GM12875 (cell line): ENCODE measurements around the gene LASP1NB.

ENCODE experiments used
- H3K4me3 ChIP-seq: one replicate; pipeline ENCODE4 v1.5.1; 2011; ENCODE audit warnings: low read depth, low read length, control low read depth
- TF ChIP-seq, protein P1 (sequence below): IDR thresholded peaks from 2 replicates; pipeline ENCODE4 v1.5.1; 2011; ENCODE audit warnings: low read depth, mild to moderate bottlenecking, control low read depth, inconsistent platforms, low read length, moderate library complexity, borderline replicate concordance; ENCODE audit not compliant: insufficient read depth

The LASP1NB gene

DNA sequence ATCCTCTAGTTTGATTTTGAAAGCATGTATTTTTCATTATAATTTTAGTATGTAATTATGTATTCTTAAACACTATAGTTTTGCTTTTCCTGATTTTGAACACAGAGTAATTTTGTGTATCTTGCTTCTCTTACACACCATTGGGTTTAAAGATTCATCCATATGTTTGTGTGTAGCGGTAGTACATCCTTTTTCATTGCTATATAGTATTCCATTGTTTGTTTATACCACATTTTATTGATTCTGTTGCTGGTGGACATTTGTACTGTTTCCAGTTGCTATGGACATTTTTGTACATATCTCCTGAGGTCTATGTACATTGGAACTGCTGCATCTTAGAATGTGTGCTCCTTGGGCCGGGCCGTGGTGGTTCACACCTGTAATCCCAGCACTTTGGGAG is 20.5 kb upstream of the LASP1NB start:
- H3K4me3 ChIP-seq: no peak overlapping the region
- TF ChIP-seq, protein P1, sequence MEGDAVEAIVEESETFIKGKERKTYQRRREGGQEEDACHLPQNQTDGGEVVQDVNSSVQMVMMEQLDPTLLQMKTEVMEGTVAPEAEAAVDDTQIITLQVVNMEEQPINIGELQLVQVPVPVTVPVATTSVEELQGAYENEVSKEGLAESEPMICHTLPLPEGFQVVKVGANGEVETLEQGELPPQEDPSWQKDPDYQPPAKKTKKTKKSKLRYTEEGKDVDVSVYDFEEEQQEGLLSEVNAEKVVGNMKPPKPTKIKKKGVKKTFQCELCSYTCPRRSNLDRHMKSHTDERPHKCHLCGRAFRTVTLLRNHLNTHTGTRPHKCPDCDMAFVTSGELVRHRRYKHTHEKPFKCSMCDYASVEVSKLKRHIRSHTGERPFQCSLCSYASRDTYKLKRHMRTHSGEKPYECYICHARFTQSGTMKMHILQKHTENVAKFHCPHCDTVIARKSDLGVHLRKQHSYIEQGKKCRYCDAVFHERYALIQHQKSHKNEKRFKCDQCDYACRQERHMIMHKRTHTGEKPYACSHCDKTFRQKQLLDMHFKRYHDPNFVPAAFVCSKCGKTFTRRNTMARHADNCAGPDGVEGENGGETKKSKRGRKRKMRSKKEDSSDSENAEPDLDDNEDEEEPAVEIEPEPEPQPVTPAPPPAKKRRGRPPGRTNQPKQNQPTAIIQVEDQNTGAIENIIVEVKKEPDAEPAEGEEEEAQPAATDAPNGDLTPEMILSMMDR: no peak

DNA sequence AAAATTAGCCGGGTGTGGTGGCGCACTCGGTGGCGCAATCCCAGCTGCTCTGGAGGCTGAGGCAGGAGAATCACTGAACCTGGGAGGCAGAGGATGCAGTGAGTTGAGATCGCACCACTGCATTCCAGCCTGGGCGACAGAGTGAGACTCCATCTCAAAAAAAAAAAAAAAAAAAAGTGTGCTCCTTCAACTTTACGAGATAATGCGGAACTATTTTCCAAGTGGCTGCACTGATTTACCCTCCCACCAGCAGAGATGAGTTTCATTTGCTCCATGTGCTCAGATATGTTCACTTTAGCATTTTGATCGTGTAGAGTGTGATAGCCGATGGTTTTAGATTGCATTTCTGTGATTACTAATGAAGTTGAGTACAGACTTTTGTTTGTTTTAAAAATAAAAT is 20.0 kb upstream of the LASP1NB start:
- no peak overlapping the region for H3K4me3 ChIP-seq

DNA sequence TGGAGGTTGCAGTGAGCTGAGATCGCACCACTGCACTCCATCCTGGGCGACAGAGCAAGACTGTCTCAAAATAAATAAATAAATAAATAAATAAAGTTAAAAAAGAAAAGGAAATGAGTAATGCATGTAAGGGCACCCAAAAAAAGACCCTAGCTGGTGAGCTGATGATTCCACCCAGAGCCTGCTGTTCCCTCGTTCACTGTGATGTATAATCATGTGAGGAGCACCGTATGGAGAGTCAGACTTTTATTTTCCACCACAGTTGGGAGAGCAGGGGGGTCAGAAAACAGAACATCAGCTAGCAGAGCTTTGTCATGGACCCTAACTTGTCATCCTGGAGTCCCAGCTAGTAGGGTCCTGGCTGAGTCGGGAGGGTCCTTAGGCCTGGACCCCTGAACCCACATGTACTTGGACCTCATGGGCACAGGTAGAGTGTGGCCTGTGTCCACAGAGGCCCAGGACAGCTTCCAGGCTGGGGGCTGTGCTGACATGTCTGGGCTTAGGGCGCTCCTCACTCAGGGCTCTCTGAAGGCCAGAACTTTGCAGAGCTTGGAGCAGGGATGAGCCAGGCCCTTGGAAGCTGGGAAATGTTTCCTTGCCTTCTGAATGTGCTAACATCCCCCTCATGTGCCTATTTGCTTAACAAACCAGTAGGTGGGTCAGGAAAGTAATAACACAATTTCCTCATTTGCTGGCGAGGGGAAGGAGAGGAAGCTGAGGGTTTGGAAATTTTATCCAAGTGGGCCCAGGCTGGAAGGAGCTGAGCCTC is 18.8 kb upstream of the LASP1NB start:
- no peak overlapping the region for H3K4me3 ChIP-seq
- TF ChIP-seq, protein P1: no peak

More for the DNA sequence above, 20.0 kb upstream of the LASP1NB start:
- TF ChIP-seq, protein P1: no peak

DNA sequence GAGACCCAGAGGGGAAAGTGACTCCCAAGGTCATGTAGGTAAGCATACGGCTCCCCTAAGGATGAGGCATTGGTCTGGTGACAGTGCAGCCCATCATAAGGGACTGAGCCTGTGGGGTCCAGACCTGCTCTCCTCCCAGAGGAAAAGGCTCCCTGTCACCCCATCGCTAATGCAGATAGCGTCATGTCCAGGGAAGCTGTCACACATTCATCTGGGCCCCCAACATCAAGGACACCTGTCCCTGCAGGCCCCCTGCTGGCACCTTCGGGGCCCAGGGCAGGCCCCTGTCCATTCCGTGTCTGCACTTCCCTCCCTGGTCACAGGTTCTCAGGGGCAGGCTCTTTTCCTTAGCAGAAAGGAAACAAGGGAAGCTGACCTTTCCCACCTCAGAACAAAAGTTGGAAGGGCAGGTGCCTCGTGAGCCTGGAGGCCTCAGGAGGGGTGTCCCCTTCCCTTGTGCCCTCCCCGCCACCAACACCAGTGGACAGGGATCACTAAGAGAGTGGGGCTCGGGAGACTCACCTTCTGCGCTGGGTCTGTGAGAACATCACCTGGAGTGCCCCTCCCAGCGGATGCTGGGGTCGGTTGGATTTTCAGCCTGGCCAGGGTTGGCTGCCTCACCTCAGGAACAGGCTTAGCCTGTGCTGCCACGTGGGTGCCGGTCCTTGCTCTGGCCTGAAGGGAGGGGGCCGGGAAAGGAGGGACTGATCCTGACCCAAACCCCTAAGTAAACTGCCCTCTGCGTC is 17.3 kb upstream of the LASP1NB start:
- no peak overlapping the region for H3K4me3 ChIP-seq
- TF ChIP-seq, protein P1: no peak

DNA sequence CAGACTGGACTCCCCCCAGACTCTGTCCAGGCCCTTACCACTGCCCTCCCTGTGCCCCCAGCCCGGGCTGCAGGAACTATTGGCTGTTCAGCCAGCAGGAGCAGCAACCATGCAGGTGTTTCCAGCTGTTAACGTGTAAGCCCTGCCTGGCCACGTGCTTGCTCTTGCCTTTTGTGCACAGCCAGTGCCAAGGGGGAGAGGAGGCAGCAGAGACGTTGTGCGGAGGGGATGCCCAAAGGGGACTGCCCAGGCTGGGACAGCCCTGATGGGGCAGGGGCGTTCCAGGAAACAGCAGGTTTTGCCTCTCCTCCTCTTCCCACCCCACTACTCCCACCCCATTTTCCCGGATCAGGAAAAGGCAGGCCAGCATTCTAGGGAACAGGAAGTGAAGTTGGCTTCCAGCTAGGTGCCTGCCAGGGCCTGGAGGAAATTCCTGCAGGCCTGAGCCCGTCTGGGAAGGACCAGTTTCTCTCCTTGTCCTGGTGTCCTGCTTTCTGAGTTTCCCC is 16.7 kb upstream of the LASP1NB start:
- TF ChIP-seq, protein P1: no peak
- no peak overlapping the region for H3K4me3 ChIP-seq

DNA sequence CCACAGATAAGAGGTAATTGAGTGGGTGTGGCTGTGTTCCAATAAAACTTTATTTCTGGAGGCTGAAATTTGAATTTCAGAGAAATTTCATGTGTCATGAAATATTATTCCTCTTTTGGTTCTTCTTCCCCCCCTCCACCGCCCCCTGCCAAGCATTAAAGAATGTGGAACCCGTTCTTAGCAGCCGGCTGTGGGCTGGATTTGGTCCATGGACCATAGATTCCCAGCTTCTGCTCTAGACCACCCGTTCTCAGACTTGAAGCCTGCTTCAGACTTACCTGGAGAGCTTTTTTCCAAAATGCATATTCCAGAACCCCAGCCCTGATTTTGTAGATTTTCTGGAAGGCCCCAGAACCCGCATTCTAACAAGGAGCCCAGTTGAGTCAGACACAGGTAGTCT is 15.1 kb upstream of the LASP1NB start:
- H3K4me3 ChIP-seq: no peak overlapping the region
- TF ChIP-seq, protein P1: no peak
